Measurements from ENCODE around the gene PYCR2.
A peak's percentile ranks its signal among the peaks of the same experiment; 100 is the strongest.
"Not testable (repeated sequence)": the region's sequence is repeated elsewhere in the genome, so short reads cannot be mapped to it uniquely, and the experiment has no call there.

Gene PYCR2

DNA sequence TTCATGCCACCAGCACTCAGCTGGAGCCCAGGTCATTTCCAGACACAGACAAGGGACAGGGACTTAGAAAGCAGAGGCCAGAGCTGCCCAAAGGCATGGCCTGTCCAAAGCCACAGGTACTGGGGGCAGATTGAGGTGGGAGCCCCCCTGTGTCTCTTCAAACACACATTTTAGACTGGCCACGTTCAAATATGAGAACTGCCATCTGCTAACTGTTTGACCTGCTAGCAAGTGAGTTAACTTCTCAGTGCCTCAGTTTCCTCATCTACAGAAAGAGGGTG, 17.8 kb upstream of the PYCR2 start:
- DNase-seq, result no peak

DNA sequence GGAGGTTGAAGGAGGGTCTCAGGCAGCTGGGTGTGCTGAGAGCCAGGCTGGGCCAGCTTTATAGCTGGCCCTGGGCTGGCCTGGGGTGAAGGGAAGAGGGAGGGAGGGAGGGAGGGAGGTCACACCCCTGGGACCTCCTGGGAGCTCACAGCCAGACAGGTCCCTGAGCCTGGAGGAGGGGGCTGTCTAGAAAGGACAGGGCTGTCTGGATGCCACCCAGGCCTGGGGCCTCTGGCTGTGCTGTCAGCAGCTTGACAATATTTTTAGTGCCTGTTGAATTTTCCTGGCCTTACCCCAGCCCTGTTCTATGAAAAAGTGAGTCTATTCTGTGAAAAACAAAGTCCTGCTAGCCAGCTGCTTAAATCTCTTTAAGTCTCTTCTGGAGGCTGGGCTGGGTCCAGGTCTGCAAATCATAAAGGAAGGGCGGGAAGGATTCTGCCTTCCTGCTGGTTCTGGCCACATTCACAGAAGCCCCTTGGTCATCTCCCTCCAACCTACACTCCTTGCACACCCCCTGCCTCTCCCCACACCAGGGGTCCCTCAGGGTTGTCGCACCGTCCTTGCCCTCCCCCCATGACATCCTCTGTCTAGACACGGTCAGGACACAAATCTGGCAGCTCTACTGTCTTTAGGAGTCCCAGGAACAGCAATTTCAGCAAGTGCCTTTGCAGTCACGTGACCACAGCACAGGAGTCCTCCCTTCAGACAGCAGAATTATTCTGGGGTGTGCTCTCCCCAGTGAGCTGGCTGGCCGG, 17.3 kb upstream of the PYCR2 start, which contains the start of gene LEFTY2:
Gene LEFTY2 (minus strand): TSS at position 34 of the 755 bp plus-strand sequence. CDS start 80 bp downstream, outside the sequence.
- DNase-seq, result no peak

DNA sequence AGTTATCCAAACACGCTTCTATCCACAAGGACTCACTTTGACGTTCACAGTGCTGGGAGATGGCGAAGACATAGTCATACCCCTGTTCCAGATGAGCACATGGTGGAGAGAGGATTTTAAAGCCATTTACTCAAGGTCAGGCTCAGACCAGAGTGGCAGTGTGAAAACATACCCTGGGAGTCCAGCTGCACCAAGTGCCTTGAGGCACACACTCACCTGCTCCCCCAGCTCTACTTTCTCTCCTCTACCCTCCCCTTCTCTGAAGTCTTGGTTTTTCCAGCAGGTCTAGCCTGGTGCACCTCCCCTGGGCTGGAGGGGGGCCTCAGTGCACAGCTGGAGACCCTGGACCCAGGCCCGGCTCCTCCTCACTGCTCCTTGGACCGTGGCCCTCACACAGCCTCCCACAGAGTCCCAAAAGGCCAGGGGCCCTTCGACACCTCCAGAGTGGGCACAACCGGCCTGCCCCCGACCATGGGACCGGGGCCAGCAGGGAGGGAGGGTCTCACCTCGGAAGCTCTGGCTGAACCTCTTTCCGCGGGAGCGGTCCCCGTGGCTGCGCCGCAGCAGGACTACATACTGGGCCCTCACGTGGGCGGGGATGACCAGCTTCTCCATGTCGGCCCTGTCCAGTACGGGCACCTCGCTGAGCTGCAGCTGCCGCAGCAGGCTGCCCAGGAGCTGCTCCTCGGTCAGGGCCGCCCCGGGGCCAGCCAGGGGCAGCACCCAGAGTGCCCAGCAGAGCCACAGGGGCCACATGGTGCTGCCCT, 16.5 kb upstream of the PYCR2 start:
- DNase-seq, result no peak

DNA sequence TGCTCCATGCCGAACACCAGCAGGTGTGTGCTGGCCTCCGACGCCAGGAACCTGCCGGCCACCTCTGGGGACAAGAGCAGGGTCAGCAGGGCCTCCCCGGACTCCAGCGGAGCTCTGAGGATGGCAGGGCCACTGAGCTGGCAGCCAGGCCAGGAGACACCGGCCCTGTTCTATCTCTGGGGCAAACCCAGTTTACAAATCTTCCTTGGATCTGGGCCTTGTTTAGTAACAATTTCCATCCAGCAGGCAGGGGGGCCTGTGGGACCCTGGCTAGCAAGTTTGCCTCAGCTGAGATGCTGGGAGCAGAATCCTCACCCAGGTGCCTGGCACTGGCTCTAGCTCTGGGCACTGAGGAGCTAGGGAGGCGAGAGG, 15.9 kb upstream of the PYCR2 start:
- not testable (repeated sequence) for DNase-seq

DNA sequence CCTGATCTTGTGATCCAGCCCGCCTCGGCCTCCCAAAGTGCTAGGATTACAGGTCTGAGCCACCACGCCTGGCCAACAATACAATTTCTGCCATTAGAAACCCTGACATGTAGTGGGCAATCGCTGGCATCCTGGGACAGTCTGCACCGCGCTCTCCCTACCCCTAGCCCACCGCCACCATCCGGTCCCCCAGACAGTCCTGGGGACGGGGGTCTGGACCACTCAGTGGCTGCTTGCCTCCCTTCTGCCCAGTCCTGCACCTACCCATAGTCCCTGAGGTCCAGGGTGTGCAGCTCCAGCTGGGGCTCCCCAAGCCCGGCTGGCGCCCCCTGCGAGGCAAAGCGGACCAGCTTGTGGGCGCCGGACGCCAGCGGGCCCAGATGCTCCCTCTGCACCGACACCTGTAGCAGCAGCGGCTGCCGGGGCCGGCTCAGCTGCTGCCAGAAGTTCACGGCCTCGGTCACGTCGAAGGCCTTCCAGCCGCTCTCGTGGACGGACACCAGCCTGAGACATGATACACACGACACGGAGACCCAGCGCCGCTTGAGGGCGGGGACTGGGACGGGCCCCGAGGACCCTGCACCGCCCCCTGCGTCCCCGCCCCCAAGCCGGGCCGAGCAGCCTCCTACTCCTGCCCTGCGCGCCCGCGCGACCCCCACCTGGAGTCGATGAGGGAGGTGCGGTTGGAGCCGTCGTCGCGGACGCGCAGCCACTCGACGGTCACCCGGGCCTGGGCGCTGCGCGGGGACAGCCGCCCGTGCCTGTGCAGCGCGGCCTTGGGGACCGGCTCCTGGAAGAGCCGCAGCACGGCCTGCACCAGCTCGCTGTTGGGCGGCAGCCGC, 15.3 kb upstream of the PYCR2 start:
- DNase-seq, result not testable (repeated sequence)

DNA sequence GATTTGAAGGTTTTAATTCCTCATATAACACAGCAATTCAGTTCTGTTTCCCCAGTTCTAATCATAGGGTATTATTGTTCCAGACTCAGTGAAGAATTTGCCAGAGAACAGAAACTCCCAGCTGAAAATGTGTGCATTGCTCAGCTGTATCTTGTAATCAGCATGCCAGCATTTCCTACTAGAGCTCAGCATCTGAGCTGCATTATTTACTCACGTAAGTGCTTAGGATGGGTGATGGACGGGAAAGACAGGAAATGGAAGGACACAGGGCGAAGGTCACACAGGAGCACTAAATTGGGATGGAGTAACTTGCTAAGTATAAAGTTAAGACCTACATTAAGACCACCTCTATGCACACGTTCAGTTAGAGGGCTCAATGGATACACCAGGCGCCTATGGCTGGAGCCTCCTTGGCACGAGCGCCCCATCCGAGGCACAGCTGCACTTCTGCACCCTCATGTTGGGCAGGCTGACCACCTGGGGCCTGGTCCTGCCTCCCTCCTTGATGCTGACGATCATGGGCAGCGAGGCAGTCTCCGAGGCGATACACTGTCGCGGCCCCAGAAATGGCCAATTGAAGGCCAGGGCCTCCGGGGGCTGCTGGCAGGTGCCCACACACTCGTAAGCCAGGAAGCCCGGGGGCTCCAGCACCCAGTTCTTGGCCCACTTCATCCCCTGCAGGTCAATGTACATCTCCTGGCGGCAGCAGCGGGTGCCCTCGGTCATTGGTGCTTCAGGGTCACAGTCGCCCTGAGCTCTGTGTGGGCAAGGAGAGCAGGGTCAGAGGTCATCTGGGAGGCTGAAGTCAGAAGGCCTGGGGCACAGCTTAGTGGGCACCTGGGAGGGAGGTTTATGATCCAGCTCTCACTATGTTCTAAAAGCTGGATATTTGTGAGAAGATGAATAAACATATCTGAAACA, 13.3 kb upstream of the PYCR2 start:
- DNase-seq, result no peak

GRCh38 chr1:225936523-225936922, 12.5 kb upstream of the PYCR2 start:
- DNase-seq, result no peak

- not testable (repeated sequence) for DNase-seq
These were observed 12.0 kb upstream of the PYCR2 start for GRCh38 chr1:225936086-225936485.

DNA sequence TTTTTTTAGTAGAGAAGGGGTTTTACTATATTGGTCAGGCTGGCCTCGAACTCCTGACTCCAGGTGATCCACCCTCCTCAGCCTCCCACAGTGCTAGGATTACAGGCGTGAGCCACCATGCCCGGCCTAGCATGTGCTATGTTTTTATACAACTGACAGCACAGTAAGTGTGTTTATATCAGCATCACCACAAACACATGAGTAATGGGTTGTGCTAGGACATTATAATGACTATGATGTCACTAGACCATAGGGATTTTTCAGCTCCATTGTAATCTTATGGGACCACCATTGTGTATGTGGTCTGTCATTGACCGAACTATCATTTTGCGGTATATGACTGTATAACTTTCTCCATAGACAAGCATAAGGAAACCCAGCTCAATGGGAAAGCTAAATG, 10.7 kb upstream of the PYCR2 start:
- DNase-seq, result no peak

- no peak for DNase-seq
These were observed 9.0 kb upstream of the PYCR2 start for GRCh38 chr1:225933072-225933471.

- no peak for DNase-seq
These were observed 7.5 kb upstream of the PYCR2 start for GRCh38 chr1:225931270-225932136.

GRCh38 chr1:225930566-225930965, 6.5 kb upstream of the PYCR2 start:
- no peak for DNase-seq

DNA sequence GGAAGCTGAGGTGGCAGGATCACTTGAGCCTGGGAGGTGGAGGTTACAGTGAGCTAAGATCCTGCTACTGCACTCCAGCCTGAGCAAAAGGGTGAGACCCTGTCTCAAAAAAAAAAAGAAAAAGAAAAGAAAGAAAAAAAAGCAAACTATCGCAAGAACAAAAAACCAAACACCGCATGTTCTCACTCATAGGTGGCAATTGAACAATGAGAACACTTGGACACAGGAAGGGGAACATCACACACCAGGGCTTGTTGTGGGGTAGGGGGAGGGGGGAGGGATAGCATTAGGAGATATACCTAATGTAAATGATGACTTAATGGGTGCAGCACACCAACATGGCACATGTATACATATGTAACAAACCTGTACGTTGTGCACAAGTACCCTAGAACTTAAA, 5.4 kb upstream of the PYCR2 start:
- not testable (repeated sequence) for DNase-seq

GRCh38 chr1:225928186-225929175, 4.4 kb upstream of the PYCR2 start:
- peak in 1 of 2 experiments; percentile 9 for DNase-seq

DNA sequence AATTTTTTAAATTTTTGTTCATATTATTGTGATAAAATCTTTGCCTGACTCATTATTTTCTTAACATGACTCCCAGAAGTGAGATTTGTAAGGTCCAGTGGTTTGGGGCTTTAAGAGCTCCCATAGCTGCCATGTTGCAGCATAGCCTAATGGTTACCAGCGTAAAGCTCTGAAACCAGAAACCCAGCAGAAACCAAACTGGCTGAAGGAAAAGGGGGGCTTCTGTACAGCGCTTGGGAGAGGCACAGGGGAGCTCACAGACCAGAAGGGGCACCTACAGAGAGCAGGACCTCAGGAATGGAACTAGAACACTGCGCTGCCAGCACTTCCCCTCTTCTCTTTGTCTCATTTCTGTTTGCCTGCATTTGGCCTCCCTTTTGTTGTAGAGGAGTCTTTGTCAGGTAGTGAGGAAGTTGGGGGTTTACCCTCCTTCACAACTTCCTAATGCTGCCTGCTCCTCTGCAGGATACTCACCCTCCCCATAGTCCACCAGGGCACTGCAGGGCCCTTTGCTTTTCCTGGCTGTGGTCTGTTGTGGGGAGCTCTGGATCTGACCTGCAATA, 2.6 kb upstream of the PYCR2 start:
- DNase-seq, result no peak

- no peak for DNase-seq
These were observed 714 bp downstream of the PYCR2 start for GRCh38 chr1:225923381-225923691.

- DNase-seq, result no peak
These were observed 2.0 kb downstream of the PYCR2 start for GRCh38 chr1:225921734-225922709.

- DNase-seq, result no peak
These were observed 4.1 kb downstream of the PYCR2 start for GRCh38 chr1:225919906-225920305.

- no peak for DNase-seq
These were observed 5.8 kb downstream of the PYCR2 start for GRCh38 chr1:225918280-225918679.

Measured in stimulated activated CD4-positive, alpha-beta T cell treated with anti-CD3 and anti-CD28 coated beads, Interleukin-4, amount 100 ng/mL, for 4 hours (primary cell).